Measurements from ENCODE around the gene IBA57.
A peak's percentile ranks its signal among the peaks of the same experiment; 100 is the strongest.

Gene IBA57

DNA sequence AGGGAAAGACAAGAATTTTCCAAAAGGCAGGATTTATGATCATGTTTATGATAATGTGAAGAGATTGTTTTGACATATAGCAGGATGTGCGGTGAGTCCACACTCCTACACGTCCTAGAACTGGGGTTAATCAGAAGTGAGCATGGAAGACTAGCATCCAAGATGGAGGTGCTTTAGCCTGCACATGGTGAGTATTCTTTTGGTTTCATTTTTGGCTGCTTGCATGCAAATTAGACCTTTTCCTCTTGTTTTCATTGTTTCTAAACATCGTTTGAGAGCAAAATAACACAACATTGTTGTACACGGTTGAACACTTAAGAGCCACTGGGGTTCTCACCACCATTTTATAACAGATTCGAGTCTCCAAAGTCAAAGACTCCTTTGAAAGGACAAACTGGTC is 40.4 kb upstream of the IBA57 start:
- H3K27ac ChIP-seq: no peak overlapping the region
- TF ChIP-seq, protein P1, sequence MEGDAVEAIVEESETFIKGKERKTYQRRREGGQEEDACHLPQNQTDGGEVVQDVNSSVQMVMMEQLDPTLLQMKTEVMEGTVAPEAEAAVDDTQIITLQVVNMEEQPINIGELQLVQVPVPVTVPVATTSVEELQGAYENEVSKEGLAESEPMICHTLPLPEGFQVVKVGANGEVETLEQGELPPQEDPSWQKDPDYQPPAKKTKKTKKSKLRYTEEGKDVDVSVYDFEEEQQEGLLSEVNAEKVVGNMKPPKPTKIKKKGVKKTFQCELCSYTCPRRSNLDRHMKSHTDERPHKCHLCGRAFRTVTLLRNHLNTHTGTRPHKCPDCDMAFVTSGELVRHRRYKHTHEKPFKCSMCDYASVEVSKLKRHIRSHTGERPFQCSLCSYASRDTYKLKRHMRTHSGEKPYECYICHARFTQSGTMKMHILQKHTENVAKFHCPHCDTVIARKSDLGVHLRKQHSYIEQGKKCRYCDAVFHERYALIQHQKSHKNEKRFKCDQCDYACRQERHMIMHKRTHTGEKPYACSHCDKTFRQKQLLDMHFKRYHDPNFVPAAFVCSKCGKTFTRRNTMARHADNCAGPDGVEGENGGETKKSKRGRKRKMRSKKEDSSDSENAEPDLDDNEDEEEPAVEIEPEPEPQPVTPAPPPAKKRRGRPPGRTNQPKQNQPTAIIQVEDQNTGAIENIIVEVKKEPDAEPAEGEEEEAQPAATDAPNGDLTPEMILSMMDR (conservative IDR thresholded peaks at IDR 0.05): no peak

DNA sequence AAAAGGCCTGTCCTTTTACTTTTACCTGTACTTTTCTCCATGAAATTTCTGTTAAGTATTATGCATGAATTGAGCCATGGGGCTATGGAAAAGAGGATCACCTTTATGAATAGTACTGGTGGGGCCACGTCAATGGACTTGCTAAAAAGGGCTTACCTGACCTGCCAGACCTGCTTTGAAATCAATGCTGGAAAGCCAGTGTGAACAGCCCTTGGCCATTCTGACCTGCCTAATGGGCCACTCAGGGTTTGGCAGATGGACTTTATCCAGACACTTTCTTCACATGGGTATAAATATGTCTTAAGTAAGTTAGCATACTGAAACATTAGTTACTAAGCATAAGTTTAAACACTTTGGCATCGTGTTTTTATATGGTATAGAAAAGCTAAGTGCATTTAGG is 33.8 kb upstream of the IBA57 start:
- no peak overlapping the region for H3K27ac ChIP-seq
- TF ChIP-seq, protein P1 (conservative IDR thresholded peaks at IDR 0.05): no peak

DNA sequence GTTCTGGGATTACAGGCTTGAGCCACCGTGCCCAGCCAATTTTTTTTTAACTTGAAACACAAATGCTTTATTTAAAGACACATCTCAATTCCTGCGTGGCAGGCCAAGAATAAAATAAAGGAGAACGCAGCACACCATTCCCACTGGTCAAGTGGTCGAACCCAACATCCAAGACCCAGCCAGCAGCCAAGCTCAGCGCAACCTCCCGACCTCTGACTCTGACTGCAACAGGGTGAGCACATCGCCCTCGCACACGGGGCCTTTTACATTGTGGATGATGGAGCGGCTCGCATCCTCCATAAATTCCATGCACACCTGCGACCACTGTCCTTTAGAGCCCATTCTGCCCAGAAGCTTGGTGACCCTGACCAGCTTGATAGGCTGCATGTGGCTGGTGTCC is 31.0 kb upstream of the IBA57 start:
- TF ChIP-seq, protein P1 (conservative IDR thresholded peaks at IDR 0.05): no peak

DNA sequence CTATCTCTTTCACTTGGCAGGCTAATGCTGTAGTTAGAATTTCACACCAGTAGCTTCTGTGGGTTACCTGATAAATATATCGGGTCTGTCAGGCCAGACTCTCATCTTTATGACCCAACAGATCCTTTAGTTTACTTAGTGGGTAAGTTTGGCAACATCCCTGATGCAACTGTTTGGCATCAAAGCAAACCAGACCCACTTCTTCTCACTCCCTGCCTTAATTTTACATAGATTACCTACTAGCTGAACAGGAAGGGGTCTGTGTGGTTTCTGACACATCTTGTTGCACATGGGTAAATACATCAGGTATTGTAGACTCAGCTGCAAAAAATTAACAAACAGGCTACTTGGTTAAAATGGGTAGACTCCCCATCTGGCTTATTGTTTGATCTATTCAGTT is 28.7 kb upstream of the IBA57 start:
- H3K27ac ChIP-seq: no peak overlapping the region
- TF ChIP-seq, protein P1 (conservative IDR thresholded peaks at IDR 0.05): no peak

More for the DNA sequence above, 31.0 kb upstream of the IBA57 start:
- H3K27ac ChIP-seq: no peak overlapping the region

DNA sequence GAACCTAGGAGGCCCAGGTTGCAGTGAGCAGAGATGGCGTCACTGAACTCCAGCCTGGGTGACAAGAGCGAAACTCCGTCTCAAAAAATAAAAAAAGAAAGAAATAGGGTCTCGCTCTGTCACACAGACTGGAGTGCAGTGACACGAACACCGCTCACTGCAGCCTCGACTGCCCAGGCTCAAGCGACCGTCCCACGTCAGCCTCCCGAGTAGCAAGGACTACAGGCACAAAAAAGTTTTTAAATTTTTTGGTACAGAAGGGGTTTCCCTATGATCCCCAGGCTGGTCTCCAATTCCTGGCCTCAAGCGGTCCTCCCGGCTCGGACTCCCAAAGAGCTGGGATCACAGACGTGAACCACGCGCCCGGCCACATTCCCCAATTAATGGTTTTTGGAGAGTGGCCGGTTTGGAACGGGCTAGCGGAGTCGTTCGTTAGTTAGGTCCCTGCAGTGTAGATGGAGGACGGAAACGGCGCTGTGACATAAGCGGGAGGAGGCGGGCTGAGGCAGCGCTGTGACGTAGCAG is 26.1 kb upstream of the IBA57 start:
- peak overlapping the region; percentile 39 for H3K27ac ChIP-seq

DNA sequence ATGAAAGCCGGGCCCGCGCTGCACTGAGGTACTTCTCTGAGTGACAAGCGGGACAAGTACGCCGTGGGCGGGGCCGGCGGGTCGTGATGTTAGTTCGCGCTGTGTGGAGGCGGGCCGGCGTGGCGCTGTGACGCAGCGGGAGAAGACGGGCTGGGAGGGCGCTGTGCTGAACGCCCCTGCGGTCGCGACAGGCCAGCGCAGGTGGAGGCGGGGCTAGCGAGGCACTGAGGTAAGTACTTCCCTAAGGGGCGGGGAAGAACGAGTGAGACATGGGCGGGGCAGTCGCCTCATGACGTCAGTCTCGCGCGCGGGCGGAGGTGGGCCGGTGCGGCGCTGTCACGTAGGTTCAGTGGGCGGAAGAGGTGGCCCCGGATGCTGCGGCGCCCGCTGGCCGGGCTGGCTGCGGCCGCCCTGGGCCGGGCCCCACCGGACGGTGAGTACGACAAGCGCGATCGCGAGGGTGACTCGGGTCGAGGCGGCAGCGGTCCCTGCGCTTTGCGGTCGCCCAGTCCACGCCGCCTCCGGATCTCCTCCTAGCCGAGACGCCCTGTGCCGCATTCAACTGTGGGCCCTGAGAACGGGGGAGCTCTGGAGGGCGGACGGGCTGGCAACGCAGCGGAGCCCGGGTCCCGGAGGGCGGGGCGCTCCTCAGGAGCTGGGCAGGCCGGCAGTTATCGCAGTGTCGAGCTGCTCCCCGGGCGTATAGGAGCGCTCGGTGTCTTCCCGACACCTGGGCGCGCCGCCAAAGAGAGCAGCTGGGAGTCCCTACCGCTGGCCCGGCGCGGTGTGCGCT is 25.5 kb upstream of the IBA57 start, which contains the start of gene GUK1:
Gene GUK1 (plus strand): TSS at position 349 of the 793 bp plus-strand sequence. CDS start 24 bp downstream, at position 373.
- peak within 1 kb of the TSS; percentile 60 for H3K27ac ChIP-seq
- TF ChIP-seq, protein P1 (conservative IDR thresholded peaks at IDR 0.05): no peak

More for the DNA sequence above, 26.1 kb upstream of the IBA57 start:
- TF ChIP-seq, protein P1 (conservative IDR thresholded peaks at IDR 0.05): no peak

DNA sequence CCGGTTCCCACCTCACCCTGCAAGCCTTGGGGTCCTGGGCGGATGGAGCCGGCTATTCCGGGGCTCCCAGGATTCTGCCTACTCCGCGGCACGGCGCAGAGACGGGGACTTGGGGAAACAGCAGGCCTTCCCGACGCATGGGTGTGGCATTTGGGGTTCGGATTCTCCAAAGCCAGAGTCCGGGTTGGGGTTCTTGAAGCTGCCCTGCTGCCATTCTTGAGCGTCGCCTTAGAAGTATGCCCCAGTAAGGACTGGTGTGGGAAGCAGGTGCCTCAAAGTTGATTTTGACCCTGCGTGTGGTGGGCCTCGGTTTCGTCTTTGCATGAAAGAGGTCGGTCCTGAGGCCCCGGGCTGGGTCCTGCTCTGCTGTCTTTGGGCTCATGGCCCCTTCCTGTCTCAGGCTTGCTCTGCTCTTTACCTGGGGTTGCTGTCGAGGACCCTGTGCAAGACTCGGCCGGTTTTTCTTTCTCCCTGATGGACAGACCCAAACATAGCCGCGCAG is 24.8 kb upstream of the IBA57 start:
- peak overlapping the region; percentile 60 for H3K27ac ChIP-seq
- TF ChIP-seq, protein P1 (conservative IDR thresholded peaks at IDR 0.05): no peak
